ENCODE data around the gene TSPAN8. TPM values are rescaled to one million over a fixed set of nuclear protein-coding genes. Genes with fewer than 3 reads are reported as not detected.

TSPAN8 gene
- total and polyA plus RNA-seq, 10 of the 15 experiments (the other 5 are each of a cell fraction or from before 2014, with no cell fraction given) = 0.16 to 0.49 TPM; not detected in 8

DNA sequence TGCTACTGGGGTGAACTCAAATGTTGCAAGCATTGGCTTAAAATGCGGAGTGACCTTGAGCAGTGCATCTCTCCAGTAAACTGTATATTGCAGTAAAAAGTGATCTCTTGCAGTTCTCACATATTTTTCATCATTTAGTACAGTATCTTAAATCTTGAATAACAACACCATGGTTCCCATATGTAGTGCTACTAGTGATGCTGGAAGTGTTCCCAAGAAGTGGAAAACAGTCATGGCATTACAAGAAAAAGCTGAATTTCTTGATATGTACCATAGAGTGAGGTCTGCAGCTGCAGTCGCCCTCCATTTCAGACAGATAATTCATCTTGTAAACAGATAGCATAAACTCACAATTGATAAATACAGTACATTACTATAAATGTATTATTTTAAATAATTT is 42.9 kb upstream of the TSPAN8 start:
- in situ Hi-C loops (cut with MboI) (no loop called here), intact Hi-C loops (cut with micrococcal nuclease; ENCODE audit: unreplicated experiment) (no loop called here)
- 39% methylated on average over 2 of the region's 2 CpGs for WGBS (ENCODE audit: insufficient coverage, insufficient replicate concordance, low lambda C conversion rate, missing lambda C conversion rate)
- Histone ChIP-seq H3K4me3 (no peak overlapping the region), H3K79me2 (ENCODE audit: control insufficient read depth, insufficient read depth, low read length) (no peaks in the 10 kb centered on the region), H3K4me2 (ENCODE audit: control insufficient read depth, insufficient read depth) (no peak overlapping the region), H2AFZ (ENCODE audit: control insufficient read depth, low read depth, low read length) (no peak overlapping the region), H4K20me1 (ENCODE audit: control insufficient read depth, insufficient read depth) (no peaks in the 10 kb centered on the region), H3K4me1 (ENCODE audit: control insufficient read depth, insufficient read depth, low read length) (no peaks in the 10 kb centered on the region), H3K27me3 (replicated peaks in 1 of 2; ENCODE audit: control insufficient read depth in 2 of 2, insufficient read depth in 2 of 2, low read length in 1 of 2) (no peaks in the 10 kb centered on the region), H3K36me3 (ENCODE audit: control insufficient read depth in 2 of 2, insufficient read depth in 2 of 2, low read length in 1 of 2) (no peaks in the 10 kb centered on the region), H3K9me3 (replicated peaks; ENCODE audit: control insufficient read depth, insufficient read depth, low read length) (no peaks in the 10 kb centered on the region), H3K9ac (ENCODE audit: control insufficient read depth, insufficient read depth, low read length) (no peak overlapping the region), H3K27ac (ENCODE audit: control insufficient read depth, insufficient read depth) (no peak overlapping the region)
- ChIA-PET RAD21 (ENCODE audit: unreplicated experiment) (no interaction called here), POLR2A (no interaction called here), CTCF (no interaction called here), SMC1A (ENCODE audit: uncharacterized antibody, unreplicated experiment) (no interaction called here)
- ATAC-seq (no peak), DNase-seq (ENCODE audit: low read depth, low spot score) (no peak), FAIRE-seq (no peak)
- BruUV-seq (replicated peaks) = no TSS peak
- TF ChIP-seq, protein P1, sequence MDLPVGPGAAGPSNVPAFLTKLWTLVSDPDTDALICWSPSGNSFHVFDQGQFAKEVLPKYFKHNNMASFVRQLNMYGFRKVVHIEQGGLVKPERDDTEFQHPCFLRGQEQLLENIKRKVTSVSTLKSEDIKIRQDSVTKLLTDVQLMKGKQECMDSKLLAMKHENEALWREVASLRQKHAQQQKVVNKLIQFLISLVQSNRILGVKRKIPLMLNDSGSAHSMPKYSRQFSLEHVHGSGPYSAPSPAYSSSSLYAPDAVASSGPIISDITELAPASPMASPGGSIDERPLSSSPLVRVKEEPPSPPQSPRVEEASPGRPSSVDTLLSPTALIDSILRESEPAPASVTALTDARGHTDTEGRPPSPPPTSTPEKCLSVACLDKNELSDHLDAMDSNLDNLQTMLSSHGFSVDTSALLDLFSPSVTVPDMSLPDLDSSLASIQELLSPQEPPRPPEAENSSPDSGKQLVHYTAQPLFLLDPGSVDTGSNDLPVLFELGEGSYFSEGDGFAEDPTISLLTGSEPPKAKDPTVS (IDR thresholded peaks at IDR 0.05; ENCODE audit: low read depth, low read length) = no peak
- TF ChIP-seq RBBP5 (conservative IDR thresholded peaks at IDR 0.05) (no peak), EZH2 (IDR thresholded peaks at IDR 0.05; ENCODE audit: borderline replicate concordance, control insufficient read depth, low read depth, low read length) (no peak), DPF2 (IDR thresholded peaks at IDR 0.05) (no peak), ZNF274 (IDR thresholded peaks at IDR 0.05; ENCODE audit: insufficient read depth, insufficient read length) (no peak), SIX5 (IDR thresholded peaks at IDR 0.05; ENCODE audit: low read depth, low read length, severe bottlenecking) (no peak), MYC (IDR thresholded peaks at IDR 0.05; ENCODE audit: insufficient read depth, insufficient read length, insufficient replicate concordance, low read length, severe bottlenecking) (no peak), ZNF207 (IDR thresholded peaks at IDR 0.05; ENCODE audit: borderline replicate concordance) (no peak)
- TF ChIP-seq, protein P2, sequence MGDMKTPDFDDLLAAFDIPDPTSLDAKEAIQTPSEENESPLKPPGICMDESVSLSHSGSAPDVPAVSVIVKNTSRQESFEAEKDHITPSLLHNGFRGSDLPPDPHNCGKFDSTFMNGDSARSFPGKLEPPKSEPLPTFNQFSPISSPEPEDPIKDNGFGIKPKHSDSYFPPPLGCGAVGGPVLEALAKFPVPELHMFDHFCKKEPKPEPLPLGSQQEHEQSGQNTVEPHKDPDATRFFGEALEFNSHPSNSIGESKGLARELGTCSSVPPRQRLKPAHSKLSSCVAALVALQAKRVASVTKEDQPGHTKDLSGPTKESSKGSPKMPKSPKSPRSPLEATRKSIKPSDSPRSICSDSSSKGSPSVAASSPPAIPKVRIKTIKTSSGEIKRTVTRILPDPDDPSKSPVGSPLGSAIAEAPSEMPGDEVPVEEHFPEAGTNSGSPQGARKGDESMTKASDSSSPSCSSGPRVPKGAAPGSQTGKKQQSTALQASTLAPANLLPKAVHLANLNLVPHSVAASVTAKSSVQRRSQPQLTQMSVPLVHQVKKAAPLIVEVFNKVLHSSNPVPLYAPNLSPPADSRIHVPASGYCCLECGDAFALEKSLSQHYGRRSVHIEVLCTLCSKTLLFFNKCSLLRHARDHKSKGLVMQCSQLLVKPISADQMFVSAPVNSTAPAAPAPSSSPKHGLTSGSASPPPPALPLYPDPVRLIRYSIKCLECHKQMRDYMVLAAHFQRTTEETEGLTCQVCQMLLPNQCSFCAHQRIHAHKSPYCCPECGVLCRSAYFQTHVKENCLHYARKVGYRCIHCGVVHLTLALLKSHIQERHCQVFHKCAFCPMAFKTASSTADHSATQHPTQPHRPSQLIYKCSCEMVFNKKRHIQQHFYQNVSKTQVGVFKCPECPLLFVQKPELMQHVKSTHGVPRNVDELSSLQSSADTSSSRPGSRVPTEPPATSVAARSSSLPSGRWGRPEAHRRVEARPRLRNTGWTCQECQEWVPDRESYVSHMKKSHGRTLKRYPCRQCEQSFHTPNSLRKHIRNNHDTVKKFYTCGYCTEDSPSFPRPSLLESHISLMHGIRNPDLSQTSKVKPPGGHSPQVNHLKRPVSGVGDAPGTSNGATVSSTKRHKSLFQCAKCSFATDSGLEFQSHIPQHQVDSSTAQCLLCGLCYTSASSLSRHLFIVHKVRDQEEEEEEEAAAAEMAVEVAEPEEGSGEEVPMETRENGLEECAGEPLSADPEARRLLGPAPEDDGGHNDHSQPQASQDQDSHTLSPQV (IDR thresholded peaks at IDR 0.05) = no peak
- TF ChIP-seq, protein P3, sequence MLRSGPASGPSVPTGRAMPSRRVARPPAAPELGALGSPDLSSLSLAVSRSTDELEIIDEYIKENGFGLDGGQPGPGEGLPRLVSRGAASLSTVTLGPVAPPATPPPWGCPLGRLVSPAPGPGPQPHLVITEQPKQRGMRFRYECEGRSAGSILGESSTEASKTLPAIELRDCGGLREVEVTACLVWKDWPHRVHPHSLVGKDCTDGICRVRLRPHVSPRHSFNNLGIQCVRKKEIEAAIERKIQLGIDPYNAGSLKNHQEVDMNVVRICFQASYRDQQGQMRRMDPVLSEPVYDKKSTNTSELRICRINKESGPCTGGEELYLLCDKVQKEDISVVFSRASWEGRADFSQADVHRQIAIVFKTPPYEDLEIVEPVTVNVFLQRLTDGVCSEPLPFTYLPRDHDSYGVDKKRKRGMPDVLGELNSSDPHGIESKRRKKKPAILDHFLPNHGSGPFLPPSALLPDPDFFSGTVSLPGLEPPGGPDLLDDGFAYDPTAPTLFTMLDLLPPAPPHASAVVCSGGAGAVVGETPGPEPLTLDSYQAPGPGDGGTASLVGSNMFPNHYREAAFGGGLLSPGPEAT (IDR thresholded peaks at IDR 0.05; ENCODE audit: low read depth) = no peak
- TF ChIP-seq, protein P4, sequence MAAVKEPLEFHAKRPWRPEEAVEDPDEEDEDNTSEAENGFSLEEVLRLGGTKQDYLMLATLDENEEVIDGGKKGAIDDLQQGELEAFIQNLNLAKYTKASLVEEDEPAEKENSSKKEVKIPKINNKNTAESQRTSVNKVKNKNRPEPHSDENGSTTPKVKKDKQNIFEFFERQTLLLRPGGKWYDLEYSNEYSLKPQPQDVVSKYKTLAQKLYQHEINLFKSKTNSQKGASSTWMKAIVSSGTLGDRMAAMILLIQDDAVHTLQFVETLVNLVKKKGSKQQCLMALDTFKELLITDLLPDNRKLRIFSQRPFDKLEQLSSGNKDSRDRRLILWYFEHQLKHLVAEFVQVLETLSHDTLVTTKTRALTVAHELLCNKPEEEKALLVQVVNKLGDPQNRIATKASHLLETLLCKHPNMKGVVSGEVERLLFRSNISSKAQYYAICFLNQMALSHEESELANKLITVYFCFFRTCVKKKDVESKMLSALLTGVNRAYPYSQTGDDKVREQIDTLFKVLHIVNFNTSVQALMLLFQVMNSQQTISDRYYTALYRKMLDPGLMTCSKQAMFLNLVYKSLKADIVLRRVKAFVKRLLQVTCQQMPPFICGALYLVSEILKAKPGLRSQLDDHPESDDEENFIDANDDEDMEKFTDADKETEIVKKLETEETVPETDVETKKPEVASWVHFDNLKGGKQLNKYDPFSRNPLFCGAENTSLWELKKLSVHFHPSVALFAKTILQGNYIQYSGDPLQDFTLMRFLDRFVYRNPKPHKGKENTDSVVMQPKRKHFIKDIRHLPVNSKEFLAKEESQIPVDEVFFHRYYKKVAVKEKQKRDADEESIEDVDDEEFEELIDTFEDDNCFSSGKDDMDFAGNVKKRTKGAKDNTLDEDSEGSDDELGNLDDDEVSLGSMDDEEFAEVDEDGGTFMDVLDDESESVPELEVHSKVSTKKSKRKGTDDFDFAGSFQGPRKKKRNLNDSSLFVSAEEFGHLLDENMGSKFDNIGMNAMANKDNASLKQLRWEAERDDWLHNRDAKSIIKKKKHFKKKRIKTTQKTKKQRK (IDR thresholded peaks at IDR 0.05; ENCODE audit: low read depth, low read length) = no peak
- TF ChIP-seq, protein P5, sequence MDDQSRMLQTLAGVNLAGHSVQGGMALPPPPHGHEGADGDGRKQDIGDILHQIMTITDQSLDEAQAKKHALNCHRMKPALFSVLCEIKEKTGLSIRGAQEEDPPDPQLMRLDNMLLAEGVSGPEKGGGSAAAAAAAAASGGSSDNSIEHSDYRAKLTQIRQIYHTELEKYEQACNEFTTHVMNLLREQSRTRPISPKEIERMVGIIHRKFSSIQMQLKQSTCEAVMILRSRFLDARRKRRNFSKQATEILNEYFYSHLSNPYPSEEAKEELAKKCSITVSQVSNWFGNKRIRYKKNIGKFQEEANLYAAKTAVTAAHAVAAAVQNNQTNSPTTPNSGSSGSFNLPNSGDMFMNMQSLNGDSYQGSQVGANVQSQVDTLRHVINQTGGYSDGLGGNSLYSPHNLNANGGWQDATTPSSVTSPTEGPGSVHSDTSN (IDR thresholded peaks at IDR 0.05; ENCODE audit: insufficient replicate concordance, low read depth, low read length) = no peak
